Liver (tissue), 3 donors: Measurements from ENCODE around the gene RPS6KA2.

Source experiments
- HNF4G ChIP-seq: IDR thresholded peaks from 2 replicates; pipeline ENCODE4 v1.6.1; 2016; ENCODE audit warnings: antibody characterized with exemption
- RAD21 ChIP-seq, 2 donors: IDR thresholded peaks; 2 replicates each; pipeline ENCODE4 v1.6.1; 2016; ENCODE audit warnings: antibody characterized with exemption in 2 of 2, mild to moderate bottlenecking in 2 of 2
- TAF1 ChIP-seq: conservative IDR thresholded peaks from 2 replicates; pipeline ENCODE4 v1.6.1; 2016; ENCODE audit warnings: antibody characterized with exemption, mild to moderate bottlenecking
- YY1 ChIP-seq: IDR thresholded peaks from 2 replicates; pipeline ENCODE4 v1.6.1; 2016; ENCODE audit warnings: antibody characterized with exemption, mild to moderate bottlenecking
- TF ChIP-seq, protein P1 (sequence below): fragments of 150-350 bp; IDR thresholded peaks from 2 replicates; pipeline ENCODE4 v1.5.1; 2017; ENCODE audit warnings: improper control_type of control experiment, low read depth, low read length; ENCODE audit not compliant: missing input control
- TF ChIP-seq, protein P2 (sequence below): IDR thresholded peaks from 2 replicates; pipeline ENCODE4 v1.6.1; 2016; ENCODE audit warnings: antibody characterized with exemption
- TF ChIP-seq, protein P3 (sequence below): IDR thresholded peaks from 2 replicates; pipeline ENCODE4 v1.6.1; 2016; ENCODE audit warnings: antibody characterized with exemption
- donor health status: healthy.
- donor health status: healthy.

DNA sequence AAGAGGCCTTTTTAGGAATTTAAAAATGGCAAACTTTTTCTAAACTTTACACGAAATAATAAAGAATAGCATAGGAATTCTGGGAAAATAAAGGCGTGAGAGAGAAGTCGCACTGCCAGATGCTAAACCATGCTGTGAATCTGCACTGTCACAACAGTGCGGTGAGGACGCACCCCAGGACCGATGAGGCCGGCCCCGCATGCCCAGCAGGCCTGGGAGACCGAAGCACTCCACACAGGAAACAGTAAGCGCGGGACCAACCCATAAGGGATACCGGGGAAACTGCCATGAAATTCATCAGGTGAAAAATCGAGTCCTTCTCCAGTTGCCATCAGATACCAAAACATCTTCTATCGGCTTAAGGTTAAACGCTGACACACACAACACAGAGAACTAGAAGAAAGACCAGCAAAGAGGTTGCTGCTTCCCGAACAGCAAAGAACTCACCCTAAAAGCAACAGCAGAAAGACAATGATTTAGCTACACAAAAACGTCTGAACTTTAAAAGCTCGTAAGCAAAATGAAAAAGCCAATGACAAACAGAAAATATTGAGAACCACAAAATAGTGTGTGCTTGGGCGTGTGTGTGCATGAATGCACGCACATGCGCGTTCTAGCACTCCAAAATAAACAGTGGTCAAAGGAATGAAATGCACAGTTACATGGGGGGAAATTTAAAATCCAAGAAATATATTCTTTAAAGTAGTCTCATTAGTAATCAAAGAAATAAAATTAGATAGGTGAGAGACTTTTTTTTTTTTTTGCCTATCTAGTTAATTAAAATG, 55.9 kb downstream of the RPS6KA2 start:
- TF ChIP-seq, protein P1, sequence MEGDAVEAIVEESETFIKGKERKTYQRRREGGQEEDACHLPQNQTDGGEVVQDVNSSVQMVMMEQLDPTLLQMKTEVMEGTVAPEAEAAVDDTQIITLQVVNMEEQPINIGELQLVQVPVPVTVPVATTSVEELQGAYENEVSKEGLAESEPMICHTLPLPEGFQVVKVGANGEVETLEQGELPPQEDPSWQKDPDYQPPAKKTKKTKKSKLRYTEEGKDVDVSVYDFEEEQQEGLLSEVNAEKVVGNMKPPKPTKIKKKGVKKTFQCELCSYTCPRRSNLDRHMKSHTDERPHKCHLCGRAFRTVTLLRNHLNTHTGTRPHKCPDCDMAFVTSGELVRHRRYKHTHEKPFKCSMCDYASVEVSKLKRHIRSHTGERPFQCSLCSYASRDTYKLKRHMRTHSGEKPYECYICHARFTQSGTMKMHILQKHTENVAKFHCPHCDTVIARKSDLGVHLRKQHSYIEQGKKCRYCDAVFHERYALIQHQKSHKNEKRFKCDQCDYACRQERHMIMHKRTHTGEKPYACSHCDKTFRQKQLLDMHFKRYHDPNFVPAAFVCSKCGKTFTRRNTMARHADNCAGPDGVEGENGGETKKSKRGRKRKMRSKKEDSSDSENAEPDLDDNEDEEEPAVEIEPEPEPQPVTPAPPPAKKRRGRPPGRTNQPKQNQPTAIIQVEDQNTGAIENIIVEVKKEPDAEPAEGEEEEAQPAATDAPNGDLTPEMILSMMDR, result no peak
- TF ChIP-seq TAF1 (no peak), RAD21 (IDR thresholded peaks at IDR 0.05) (no peak), HNF4G (no peak), YY1 (no peak)
- TF ChIP-seq, protein P2, sequence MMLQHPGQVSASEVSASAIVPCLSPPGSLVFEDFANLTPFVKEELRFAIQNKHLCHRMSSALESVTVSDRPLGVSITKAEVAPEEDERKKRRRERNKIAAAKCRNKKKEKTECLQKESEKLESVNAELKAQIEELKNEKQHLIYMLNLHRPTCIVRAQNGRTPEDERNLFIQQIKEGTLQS, result no peak
- TF ChIP-seq, protein P3, sequence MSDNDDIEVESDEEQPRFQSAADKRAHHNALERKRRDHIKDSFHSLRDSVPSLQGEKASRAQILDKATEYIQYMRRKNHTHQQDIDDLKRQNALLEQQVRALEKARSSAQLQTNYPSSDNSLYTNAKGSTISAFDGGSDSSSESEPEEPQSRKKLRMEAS, result no peak
